Measurements from ENCODE around the gene IGLL1. TPM values are rescaled to one million over a fixed set of nuclear protein-coding genes. Genes with fewer than 3 reads are reported as not detected.
"Not testable (repeated sequence)": the region's sequence is repeated elsewhere in the genome, so short reads cannot be mapped to it uniquely, and the experiment has no call there.

Gene IGLL1
- total and polyA plus RNA-seq, 7 experiments from 2014 or later = 0.72 TPM; not detected in 6

- no peaks in the 10 kb centered on the region for H3K27me3 ChIP-seq (ENCODE audit: control insufficient read depth in 2 of 2, insufficient read depth in 2 of 2, low read length in 2 of 2)
- Mint-ChIP-seq H3K27ac (no peak overlapping the region), H3K27me3 (peaks cover 0 to 14% (median 0%) of the 10 kb centered on the region in 5 donors), H3K9me3 (peaks cover 0 to 22% (median 10%) of the 10 kb centered on the region in 11 donors), H3K36me3 (peaks cover 0 to 8% (median 0%) of the 10 kb centered on the region in 5 donors), H3K4me1 (peaks cover 0 to under 1% (median 0%) of the 10 kb centered on the region in 7 donors), H3K4me3 (no peak overlapping the region)
- intact Hi-C loops (cut with micrococcal nuclease) = loop anchor here (5.0 kb wide), 2 partner anchors 302 to 412 kb away; no protein-coding TSS in a partner anchor
- H3K9me3 ChIP-seq (ENCODE audit: control insufficient read depth in 2 of 3, low read length in 3 of 3) = peaks cover 0 to 9% (median 0%) of the 10 kb centered on the region in 3 experiments
- no peaks in the 10 kb centered on the region for H3K4me1 ChIP-seq (ENCODE audit: control insufficient read depth in 2 of 2, insufficient read depth in 2 of 2, low read length in 2 of 2)
- no peak overlapping the region for H3K4me3 ChIP-seq (ENCODE audit: low read length)
- ATAC-seq = no peak
- no peak for DNase-seq
- ChIA-PET CTCF (interaction anchor here (0.7 kb wide), 1 partner anchor 40 kb away, joined by 6 read pairs; no protein-coding TSS in a partner anchor), POLR2A (no interaction called here)
- H3K27ac ChIP-seq (ENCODE audit: low read depth, low read length) = no peak overlapping the region
- no peaks in the 10 kb centered on the region for H3K36me3 ChIP-seq (ENCODE audit: control insufficient read depth in 2 of 3, insufficient read depth in 3 of 3, low read length in 3 of 3)
These were observed 35.2 kb downstream of the IGLL1 start for GRCh38 chr22:23544852-23545251.

- H3K36me3 Mint-ChIP-seq; H3K4me3 ChIP-seq (ENCODE audit: low read length); POLR2A ChIA-PET; DNase-seq; H3K27ac Mint-ChIP-seq; CTCF ChIA-PET; ATAC-seq; H3K4me1 ChIP-seq (ENCODE audit: control insufficient read depth in 2 of 2, insufficient read depth in 2 of 2, low read length in 2 of 2); H3K27ac ChIP-seq (ENCODE audit: low read depth, low read length); H3K9me3 ChIP-seq (ENCODE audit: control insufficient read depth in 2 of 3, low read length in 3 of 3); H3K36me3 ChIP-seq (ENCODE audit: control insufficient read depth in 2 of 3, insufficient read depth in 3 of 3, low read length in 3 of 3); H3K27me3 ChIP-seq (ENCODE audit: control insufficient read depth in 2 of 2, insufficient read depth in 2 of 2, low read length in 2 of 2); H3K4me3 Mint-ChIP-seq: not testable (repeated sequence)
- Mint-ChIP-seq H3K4me1 (peaks cover 0 to 11% (median 10%) of the 10 kb centered on the region in 7 donors), H3K9me3 (peaks cover 0 to 21% (median 10%) of the 10 kb centered on the region in 11 donors), H3K27me3 (peaks cover 0 to 18% (median 0%) of the 10 kb centered on the region in 5 donors)
- intact Hi-C loops (cut with micrococcal nuclease) = loop anchor here (5.0 kb wide), 2 partner anchors 304 to 414 kb away; no protein-coding TSS in a partner anchor
These were observed 36.5 kb downstream of the IGLL1 start for GRCh38 chr22:23543506-23544000.

GRCh38 chr22:23542933-23543332, 37.2 kb downstream of the IGLL1 start:
- Mint-ChIP-seq H3K4me1 (peaks cover 0 to 11% (median 10%) of the 10 kb centered on the region in 7 donors), H3K27ac (no peak overlapping the region), H3K9me3 (peaks cover 0 to 16% (median 5%) of the 10 kb centered on the region in 11 donors), H3K36me3 (peaks cover 0 to 6% (median 0%) of the 10 kb centered on the region in 5 donors), H3K4me3 (no peak overlapping the region), H3K27me3 (peaks cover 0 to 22% (median 0%) of the 10 kb centered on the region in 5 donors)
- H3K27ac ChIP-seq (ENCODE audit: low read depth, low read length) = no peak overlapping the region
- POLR2A ChIA-PET = no interaction called here
- CTCF ChIA-PET = no interaction called here
- H3K4me1 ChIP-seq (ENCODE audit: control insufficient read depth in 2 of 2, insufficient read depth in 2 of 2, low read length in 2 of 2) = peaks cover 3 to 5% of the 10 kb centered on the region in 2 donors
- no peaks in the 10 kb centered on the region for H3K27me3 ChIP-seq (ENCODE audit: control insufficient read depth in 2 of 2, insufficient read depth in 2 of 2, low read length in 2 of 2)
- no peak for DNase-seq
- intact Hi-C loops (cut with micrococcal nuclease) = loop anchor here (5.0 kb wide), 2 partner anchors 304 to 414 kb away; no protein-coding TSS in a partner anchor
- no peak overlapping the region for H3K4me3 ChIP-seq (ENCODE audit: low read length)
- ATAC-seq = no peak
- H3K9me3 ChIP-seq (ENCODE audit: control insufficient read depth in 2 of 3, low read length in 3 of 3) = peaks cover 0 to 2% (median 0%) of the 10 kb centered on the region in 3 experiments
- H3K36me3 ChIP-seq (ENCODE audit: control insufficient read depth in 2 of 3, insufficient read depth in 3 of 3, low read length in 3 of 3) = no peaks in the 10 kb centered on the region

- not testable (repeated sequence) for ATAC-seq
These were observed 37.7 kb downstream of the IGLL1 start for GRCh38 chr22:23542391-23542790.

GRCh38 chr22:23541849-23542281, 38.2 kb downstream of the IGLL1 start:
- H3K4me1 ChIP-seq (ENCODE audit: control insufficient read depth in 2 of 2, insufficient read depth in 2 of 2, low read length in 2 of 2); H3K27ac ChIP-seq (ENCODE audit: low read depth, low read length); H3K27ac Mint-ChIP-seq; H3K4me3 Mint-ChIP-seq; POLR2A ChIA-PET; CTCF ChIA-PET; H3K4me3 ChIP-seq (ENCODE audit: low read length); ATAC-seq; H3K27me3 ChIP-seq (ENCODE audit: control insufficient read depth in 2 of 2, insufficient read depth in 2 of 2, low read length in 2 of 2); H3K9me3 ChIP-seq (ENCODE audit: control insufficient read depth in 2 of 3, low read length in 3 of 3); H3K36me3 ChIP-seq (ENCODE audit: control insufficient read depth in 2 of 3, insufficient read depth in 3 of 3, low read length in 3 of 3); H3K9me3 Mint-ChIP-seq; H3K36me3 Mint-ChIP-seq: not testable (repeated sequence)
- DNase-seq = peak in 1 of 9 donors; percentile 19
- intact Hi-C loops (cut with micrococcal nuclease) = loop anchor here (1.0 to 5.0 kb wide), 3 partner anchors 305 to 415 kb away; no protein-coding TSS in a partner anchor
- Mint-ChIP-seq H3K27me3 (peaks cover 0 to 23% (median 0%) of the 10 kb centered on the region in 5 donors), H3K4me1 (peaks cover 0 to 11% (median 10%) of the 10 kb centered on the region in 7 donors)

More at GRCh38 chr22:23542391-23542790, 37.7 kb downstream of the IGLL1 start:
- CTCF ChIA-PET; H3K27me3 ChIP-seq (ENCODE audit: control insufficient read depth in 2 of 2, insufficient read depth in 2 of 2, low read length in 2 of 2); POLR2A ChIA-PET; H3K9me3 ChIP-seq (ENCODE audit: control insufficient read depth in 2 of 3, low read length in 3 of 3); H3K27ac ChIP-seq (ENCODE audit: low read depth, low read length); H3K36me3 ChIP-seq (ENCODE audit: control insufficient read depth in 2 of 3, insufficient read depth in 3 of 3, low read length in 3 of 3); H3K4me3 ChIP-seq (ENCODE audit: low read length); H3K4me1 ChIP-seq (ENCODE audit: control insufficient read depth in 2 of 2, insufficient read depth in 2 of 2, low read length in 2 of 2); H3K4me3 Mint-ChIP-seq; DNase-seq; H3K27ac Mint-ChIP-seq; H3K36me3 Mint-ChIP-seq: not testable (repeated sequence)
- Mint-ChIP-seq H3K4me1 (peaks cover 0 to 11% (median 10%) of the 10 kb centered on the region in 7 donors), H3K27me3 (peaks cover 0 to 22% (median 0%) of the 10 kb centered on the region in 5 donors), H3K9me3 (peaks cover 0 to 10% (median 1%) of the 10 kb centered on the region in 11 donors)
- intact Hi-C loops (cut with micrococcal nuclease) = loop anchor here (5.0 kb wide), 2 partner anchors 305 to 415 kb away; no protein-coding TSS in a partner anchor

GRCh38 chr22:23540837-23541236, 39.3 kb downstream of the IGLL1 start:
- H3K4me3 Mint-ChIP-seq; H3K4me3 ChIP-seq (ENCODE audit: low read length); H3K9me3 ChIP-seq (ENCODE audit: control insufficient read depth in 2 of 3, low read length in 3 of 3); H3K27ac ChIP-seq (ENCODE audit: low read depth, low read length); H3K27me3 ChIP-seq (ENCODE audit: control insufficient read depth in 2 of 2, insufficient read depth in 2 of 2, low read length in 2 of 2); DNase-seq; H3K9me3 Mint-ChIP-seq; POLR2A ChIA-PET; H3K36me3 ChIP-seq (ENCODE audit: control insufficient read depth in 2 of 3, insufficient read depth in 3 of 3, low read length in 3 of 3); H3K4me1 ChIP-seq (ENCODE audit: control insufficient read depth in 2 of 2, insufficient read depth in 2 of 2, low read length in 2 of 2); ATAC-seq; H3K27ac Mint-ChIP-seq; H3K36me3 Mint-ChIP-seq: not testable (repeated sequence)
- intact Hi-C loops (cut with micrococcal nuclease) = loop anchor here (1.0 to 5.0 kb wide), 3 partner anchors 306 to 416 kb away; no protein-coding TSS in a partner anchor
- CTCF ChIA-PET = interaction anchor here (0.7 to 1.8 kb wide), 2 partner anchors 129 to 257 kb away, joined by 3 to 4 read pairs; no protein-coding TSS in a partner anchor
- Mint-ChIP-seq H3K27me3 (peaks cover 0 to 23% (median 0%) of the 10 kb centered on the region in 5 donors), H3K4me1 (peaks cover 0 to 11% (median 10%) of the 10 kb centered on the region in 7 donors)
